ENCODE measurements around the gene IZUMO1.

IZUMO1 gene

GRCh38 chr19:48757089-48757675 lies 10.5 kb upstream of the IZUMO1 start:
- DNase-seq (ENCODE audit: low read depth, low spot score), result no peak

- no peak for DNase-seq (ENCODE audit: low read depth, low spot score)
Observed at GRCh38 chr19:48756686-48757085, 10.0 kb upstream of the IZUMO1 start.

- DNase-seq (ENCODE audit: low read depth, low spot score), result no peak
Observed at GRCh38 chr19:48756212-48756611, 9.5 kb upstream of the IZUMO1 start.

- DNase-seq (ENCODE audit: low read depth, low spot score), result no peak
Observed at GRCh38 chr19:48755787-48756186, 9.1 kb upstream of the IZUMO1 start.

DNA sequence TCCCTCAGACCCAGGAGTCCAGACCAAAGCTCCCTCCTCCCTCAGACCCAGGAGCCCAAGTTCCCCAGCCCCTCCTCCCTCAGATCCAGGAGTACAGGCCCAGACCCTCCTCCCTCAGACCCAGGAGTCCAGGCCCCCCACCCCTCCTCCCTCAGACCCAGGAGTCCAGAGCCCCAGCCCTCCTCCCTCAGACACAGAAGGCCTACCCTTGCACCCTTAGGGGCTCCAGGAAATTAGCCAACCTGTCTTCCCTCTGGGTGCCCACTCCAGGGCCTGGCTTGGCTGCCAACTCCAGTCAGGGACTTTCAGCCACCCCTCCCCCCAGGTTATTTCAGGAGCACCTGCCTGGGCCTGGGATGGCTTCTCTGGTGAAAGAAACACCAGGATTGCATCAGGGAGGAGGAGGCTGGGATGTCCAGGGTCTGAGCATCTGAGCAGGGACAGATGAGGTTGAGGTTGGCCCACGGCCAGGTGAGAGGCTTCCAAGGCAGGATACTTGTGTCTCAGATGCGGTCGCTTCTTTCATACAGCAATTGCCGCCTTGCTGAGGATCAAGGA lies 8.5 kb upstream of the IZUMO1 start, which contains the start of gene FGF21:
Gene FGF21 (plus strand): TSS at position 441 of the 558 bp plus-strand sequence. CDS start 713 bp downstream, outside the sequence.
- DNase-seq (ENCODE audit: low read depth, low spot score), result no peak

- no peak for DNase-seq (ENCODE audit: low read depth, low spot score)
Observed at GRCh38 chr19:48752496-48753365, 6.0 kb upstream of the IZUMO1 start, which contains the start of gene FUT1. FUT1 (minus strand) TSS chr19:48752641; CDS start chr19:48751281, 1,360 bp downstream.

DNA sequence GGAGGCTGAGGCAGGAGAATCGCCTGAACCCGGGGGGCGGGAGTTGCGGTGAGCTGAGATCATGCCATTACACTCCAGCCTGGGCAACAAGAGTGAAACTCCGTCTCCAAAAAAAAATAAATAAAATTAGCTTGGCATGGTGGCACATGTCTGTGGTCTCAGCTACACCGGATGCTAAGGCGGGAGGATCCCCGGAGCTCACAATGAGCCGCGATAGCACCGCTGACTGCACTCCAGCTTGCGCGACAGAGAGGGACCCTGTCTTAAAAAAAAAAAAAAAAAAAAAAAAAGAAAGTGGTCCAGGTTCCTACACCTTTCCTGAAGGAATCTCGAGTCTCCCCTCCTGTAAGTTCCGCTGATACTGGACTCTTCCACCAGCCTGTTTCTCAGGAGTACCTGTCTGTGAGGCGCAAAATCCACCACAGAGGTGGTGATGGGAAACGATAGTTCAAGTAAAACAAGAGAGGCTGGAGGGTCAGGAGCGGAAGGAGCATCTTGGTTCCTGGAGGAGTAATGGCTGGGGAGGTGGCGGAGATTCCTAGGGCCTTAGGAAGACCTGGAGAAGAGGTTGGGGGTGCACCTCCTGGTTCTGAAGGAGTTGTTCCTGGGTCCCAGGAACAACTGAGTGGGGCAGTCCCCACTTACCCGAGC lies 5.3 kb upstream of the IZUMO1 start:
- DNase-seq (ENCODE audit: low read depth, low spot score), result no peak

- no peak for DNase-seq (ENCODE audit: low read depth, low spot score)
Observed at GRCh38 chr19:48750771-48751504, 4.2 kb upstream of the IZUMO1 start.

GRCh38 chr19:48750351-48750750 lies 3.6 kb upstream of the IZUMO1 start:
- DNase-seq (ENCODE audit: low read depth, low spot score), result no peak

GRCh38 chr19:48749571-48750198 lies 3.0 kb upstream of the IZUMO1 start:
- DNase-seq (ENCODE audit: low read depth, low spot score), result no peak

- no peak for DNase-seq (ENCODE audit: low read depth, low spot score)
Observed at GRCh38 chr19:48746110-48746509, 599 bp downstream of the IZUMO1 start.

- no peak for DNase-seq (ENCODE audit: low read depth, low spot score)
Observed at GRCh38 chr19:48745208-48745995, 1.3 kb downstream of the IZUMO1 start.

DNA sequence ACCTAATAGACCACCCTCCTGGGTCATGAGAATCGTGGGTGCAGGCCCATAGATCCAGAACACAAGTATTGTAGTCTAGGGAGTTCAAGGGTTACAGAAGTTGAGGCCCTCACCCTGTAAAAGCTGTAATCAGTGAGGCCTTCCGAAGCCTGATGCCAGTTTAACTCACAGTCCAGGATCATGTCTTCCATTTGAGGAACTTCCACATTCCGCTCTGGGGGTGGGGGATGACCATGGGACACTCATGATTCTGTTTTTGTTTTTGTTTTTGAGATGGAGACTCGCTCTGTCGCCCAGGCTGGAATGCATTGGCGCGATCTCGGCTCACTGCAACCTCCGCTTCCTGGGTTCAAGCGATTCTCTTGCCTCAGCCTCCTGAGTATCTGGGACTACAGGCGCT lies 4.6 kb downstream of the IZUMO1 start:
- no peak for DNase-seq (ENCODE audit: low read depth, low spot score)

- DNase-seq (ENCODE audit: low read depth, low spot score), result no peak
Observed at GRCh38 chr19:48741129-48741999, 5.3 kb downstream of the IZUMO1 start.

GRCh38 chr19:48740164-48740972 lies 6.3 kb downstream of the IZUMO1 start, which contains the start of gene RASIP1:
RASIP1 (minus strand) TSS chr19:48740610; CDS start chr19:48740282, 328 bp downstream.
- no peak for DNase-seq (ENCODE audit: low read depth, low spot score)

DNA sequence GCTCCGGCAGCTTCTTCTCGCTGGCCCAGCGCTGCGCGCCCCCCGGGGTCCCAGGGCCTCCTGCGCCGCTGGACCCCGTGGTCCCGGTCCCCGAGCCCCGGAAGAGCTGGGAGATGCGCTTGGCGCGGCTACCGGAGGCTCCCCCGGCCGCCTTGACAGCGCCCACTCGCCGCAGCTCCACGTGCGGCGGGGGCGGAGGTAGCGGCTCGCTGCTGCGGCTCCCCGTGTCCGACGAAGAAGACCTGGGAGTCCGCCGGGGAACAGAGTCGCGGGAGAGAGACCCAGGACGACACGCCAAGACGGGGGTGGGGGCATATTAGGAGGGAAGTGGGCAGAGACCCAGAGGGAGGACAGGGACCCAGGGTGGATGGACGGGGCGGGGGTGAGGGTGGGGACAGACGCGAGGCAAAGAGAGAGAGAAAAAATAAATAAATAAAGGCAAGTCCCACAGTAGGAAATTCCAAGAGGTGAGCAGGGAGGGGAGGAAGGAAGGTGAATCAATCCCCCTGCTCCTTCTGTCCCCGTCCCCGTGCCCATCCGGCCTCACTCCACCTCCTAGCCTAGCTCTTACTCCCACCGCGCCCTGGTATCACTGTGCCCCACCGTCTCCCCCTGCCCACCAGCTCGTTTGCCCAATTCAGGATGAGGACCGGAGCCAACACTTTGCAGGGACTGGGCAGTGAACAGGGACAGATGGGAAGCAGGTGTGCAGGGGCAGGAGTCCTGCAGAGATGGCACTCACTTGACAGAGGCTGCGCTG lies 7.1 kb downstream of the IZUMO1 start:
- DNase-seq (ENCODE audit: low read depth, low spot score), result no peak
